ENCODE results near the gene ZIC2. TPM values are rescaled to one million over a fixed set of nuclear protein-coding genes. Genes with fewer than 3 reads are reported as not detected.

The ZIC2 gene
- total and polyA plus RNA-seq, 2 of the 4 experiments (the other 2 are of a cell fraction), result not detected

GRCh38 chr13:99949679-99950413 lies 31.7 kb upstream of the ZIC2 start:
- H3K9me3 ChIP-seq (ENCODE audit: control insufficient read depth, insufficient read depth, low read length), result no peaks in the 10 kb centered on the region
- ChIA-PET CTCF (no interaction called here), POLR2A (ENCODE audit: unreplicated experiment) (no interaction called here)
- H3K4me2 ChIP-seq (ENCODE audit: low read depth, low read length), result no peak overlapping the region
- no peak for TF ChIP-seq RFX5 (IDR thresholded peaks at IDR 0.05; ENCODE audit: low read depth, low read length)
- no peak for TF ChIP-seq FOS (IDR thresholded peaks at IDR 0.05; ENCODE audit: low read depth, low read length)
- TF ChIP-seq POLR2A (IDR thresholded peaks at IDR 0.05; ENCODE audit: low read depth, low read length), result no peak
- TF ChIP-seq, protein P1, sequence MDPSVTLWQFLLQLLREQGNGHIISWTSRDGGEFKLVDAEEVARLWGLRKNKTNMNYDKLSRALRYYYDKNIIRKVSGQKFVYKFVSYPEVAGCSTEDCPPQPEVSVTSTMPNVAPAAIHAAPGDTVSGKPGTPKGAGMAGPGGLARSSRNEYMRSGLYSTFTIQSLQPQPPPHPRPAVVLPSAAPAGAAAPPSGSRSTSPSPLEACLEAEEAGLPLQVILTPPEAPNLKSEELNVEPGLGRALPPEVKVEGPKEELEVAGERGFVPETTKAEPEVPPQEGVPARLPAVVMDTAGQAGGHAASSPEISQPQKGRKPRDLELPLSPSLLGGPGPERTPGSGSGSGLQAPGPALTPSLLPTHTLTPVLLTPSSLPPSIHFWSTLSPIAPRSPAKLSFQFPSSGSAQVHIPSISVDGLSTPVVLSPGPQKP (IDR thresholded peaks at IDR 0.05; ENCODE audit: borderline replicate concordance, low read depth, low read length), result no peak
- TF ChIP-seq CTCF (conservative IDR thresholded peaks at IDR 0.05; ENCODE audit: low read depth, low read length), result no peak
- no peak for TF ChIP-seq NFE2L2 (IDR thresholded peaks at IDR 0.05; ENCODE audit: low read depth, low read length)
- TF ChIP-seq MAZ (IDR thresholded peaks at IDR 0.05; ENCODE audit: borderline replicate concordance, low read depth, low read length), result no peak
- TF ChIP-seq BHLHE40 (IDR thresholded peaks at IDR 0.05; ENCODE audit: low read depth, low read length), result no peak
- no peak for TF ChIP-seq RAD21 (IDR thresholded peaks at IDR 0.05; ENCODE audit: low read length)
- no peak overlapping the region for H4K5ac ChIP-seq (ENCODE audit: low read depth, low read length)
- H3K9me1 ChIP-seq (ENCODE audit: insufficient read depth, low read length), result no peaks in the 10 kb centered on the region
- BruUV-seq (replicated peaks), result no TSS peak
- H3K14ac ChIP-seq (replicated peaks; ENCODE audit: low read depth, low read length), result no peak overlapping the region
- H3K36me3 ChIP-seq (ENCODE audit: control insufficient read depth, insufficient read depth, low read length), result no peaks in the 10 kb centered on the region
- no peak overlapping the region for H4K91ac ChIP-seq (ENCODE audit: insufficient read depth, low read depth, low read length)
- no peak overlapping the region for H3K27ac ChIP-seq (ENCODE audit: insufficient read depth, low read length)
- dilution Hi-C loops (cut with HindIII; ENCODE audit: low sequenced_read_pairs, unreplicated experiment), result no loop called here
- H2BK5ac ChIP-seq (ENCODE audit: low read depth, low read length, poor library complexity, severe bottlenecking), result no peak overlapping the region
- no peak overlapping the region for H3K4ac ChIP-seq (ENCODE audit: low read depth, low read length)
- no peaks in the 10 kb centered on the region for H3K79me1 ChIP-seq (ENCODE audit: low read depth in 1 of 2, low read length in 2 of 2)
- in situ Hi-C loops (cut with MboI; ENCODE audit: low sequenced_read_pairs), result no loop called here
- no peak overlapping the region for H3K4me3 ChIP-seq (ENCODE audit: insufficient read depth, low read depth, low read length)
- H2BK15ac ChIP-seq (ENCODE audit: low read depth, low read length), result no peak overlapping the region
- H2BK120ac ChIP-seq (ENCODE audit: low read depth, low read length), result no peak overlapping the region
- no peak overlapping the region for H3K23ac ChIP-seq (ENCODE audit: low read depth, low read length)
- intact Hi-C loops (cut with micrococcal nuclease), result no loop called here
- WGBS, 2 experiments (ENCODE audit: extremely low coverage in 2 of 2, insufficient read length in 1 of 2), result no CpG with 5 or more reads among the region's 8 CpGs
- no peaks in the 10 kb centered on the region for H3K4me1 ChIP-seq (ENCODE audit: control insufficient read depth, insufficient read depth, low read length)
- no peak overlapping the region for H2BK20ac ChIP-seq (ENCODE audit: low read depth, low read length)
- H3K18ac ChIP-seq (ENCODE audit: low read depth, low read length), result no peak overlapping the region
- DNase-seq (no peak), ATAC-seq (ENCODE audit: low read depth) (no peak)
- H3K27me3 ChIP-seq (ENCODE audit: control insufficient read depth, insufficient read depth, low read length), result peaks cover 60% of the 10 kb centered on the region
- no peak overlapping the region for H3K9ac ChIP-seq (ENCODE audit: low read depth, low read length)
- H2AK9ac ChIP-seq (replicated peaks; ENCODE audit: low read depth, low read length, poor library complexity), result no peak overlapping the region
- H2AFZ ChIP-seq (replicated peaks; ENCODE audit: low read length, poor library complexity), result no peak overlapping the region
- no peak overlapping the region for H2AK5ac ChIP-seq (ENCODE audit: low read depth, low read length)
- H4K8ac ChIP-seq (ENCODE audit: low read depth in 2 of 2, low read length in 2 of 2), result no peak overlapping the region
- no peaks in the 10 kb centered on the region; the same call in 1 of the 2 replicates for H4K20me1 ChIP-seq (ENCODE audit: insufficient read depth, low read length)
- no peak overlapping the region for H3K56ac ChIP-seq (ENCODE audit: extremely low read depth, insufficient read depth, low read length)

Data from IMR-90 (cell line).